GM19193 (cell line): Measurements from ENCODE around the gene COASY.

Experiments used
- POLR2A ChIP-seq: IDR thresholded peaks from 4 replicates; pipeline ENCODE4 v1.6.1; 2011; ENCODE audit not compliant: insufficient read depth, insufficient read length; ENCODE audit errors: extremely low read depth

The COASY gene

GRCh38 chr17:42562388-42563142 is 617 bp downstream of the COASY start:
- TF ChIP-seq POLR2A: no peak

GRCh38 chr17:42563143-42563509 is 1.2 kb downstream of the COASY start:
- peak; percentile 16 for TF ChIP-seq POLR2A

- no peak for TF ChIP-seq POLR2A
Observed at GRCh38 chr17:42563543-42563942, 1.6 kb downstream of the COASY start.

GRCh38 chr17:42563950-42564349 is 2.0 kb downstream of the COASY start:
- no peak for TF ChIP-seq POLR2A

GRCh38 chr17:42564815-42565522 is 3.0 kb downstream of the COASY start:
- TF ChIP-seq POLR2A: no peak

GRCh38 chr17:42565523-42566214 is 3.7 kb downstream of the COASY start:
- no peak for TF ChIP-seq POLR2A

- TF ChIP-seq POLR2A: no peak
Observed at GRCh38 chr17:42566215-42566882, 4.4 kb downstream of the COASY start.

- TF ChIP-seq POLR2A: peak; percentile 74
Observed at GRCh38 chr17:42566883-42567573, 5.1 kb downstream of the COASY start, which contains the start of gene MLX. Gene MLX, plus strand, starts transcription at chr17:42567100. Its CDS starts 25 bp downstream, at chr17:42567125.

GRCh38 chr17:42568341-42569111 is 6.6 kb downstream of the COASY start:
- TF ChIP-seq POLR2A: no peak

GRCh38 chr17:42571435-42572225 is 9.7 kb downstream of the COASY start:
- TF ChIP-seq POLR2A: no peak

GRCh38 chr17:42573095-42573494 is 11.1 kb downstream of the COASY start:
- TF ChIP-seq POLR2A: no peak

GRCh38 chr17:42574463-42574862 is 12.5 kb downstream of the COASY start:
- no peak for TF ChIP-seq POLR2A

- TF ChIP-seq POLR2A: no peak
Observed at GRCh38 chr17:42577140-42577531, 15.2 kb downstream of the COASY start.
